ENCODE results near the gene STAG1.

GRCh38 chr3:136434429-136434828 lies 317.7 kb downstream of the STAG1 start:
- TF ChIP-seq, protein P1, sequence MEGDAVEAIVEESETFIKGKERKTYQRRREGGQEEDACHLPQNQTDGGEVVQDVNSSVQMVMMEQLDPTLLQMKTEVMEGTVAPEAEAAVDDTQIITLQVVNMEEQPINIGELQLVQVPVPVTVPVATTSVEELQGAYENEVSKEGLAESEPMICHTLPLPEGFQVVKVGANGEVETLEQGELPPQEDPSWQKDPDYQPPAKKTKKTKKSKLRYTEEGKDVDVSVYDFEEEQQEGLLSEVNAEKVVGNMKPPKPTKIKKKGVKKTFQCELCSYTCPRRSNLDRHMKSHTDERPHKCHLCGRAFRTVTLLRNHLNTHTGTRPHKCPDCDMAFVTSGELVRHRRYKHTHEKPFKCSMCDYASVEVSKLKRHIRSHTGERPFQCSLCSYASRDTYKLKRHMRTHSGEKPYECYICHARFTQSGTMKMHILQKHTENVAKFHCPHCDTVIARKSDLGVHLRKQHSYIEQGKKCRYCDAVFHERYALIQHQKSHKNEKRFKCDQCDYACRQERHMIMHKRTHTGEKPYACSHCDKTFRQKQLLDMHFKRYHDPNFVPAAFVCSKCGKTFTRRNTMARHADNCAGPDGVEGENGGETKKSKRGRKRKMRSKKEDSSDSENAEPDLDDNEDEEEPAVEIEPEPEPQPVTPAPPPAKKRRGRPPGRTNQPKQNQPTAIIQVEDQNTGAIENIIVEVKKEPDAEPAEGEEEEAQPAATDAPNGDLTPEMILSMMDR (conservative IDR thresholded peaks at IDR 0.05 in 1 of 2, IDR thresholded peaks at IDR 0.05 in 1 of 2; ENCODE audit: low read depth in 1 of 2, low read length in 2 of 2): no peak
- no peak for TF ChIP-seq EZH2 (IDR thresholded peaks at IDR 0.05; ENCODE audit: low read length, missing control alignments)

All from fibroblast of lung (primary cell).